NOMO-1 treated with DMSO at 0.1 percent for 48 hours (cell line): Measurements from ENCODE around the gene FGB.

ENCODE experiments used
- DNase-seq: peaks from one replicate; lab custom pipeline; 2025; ENCODE audit not compliant: unreplicated experiment; lab: John Stamatoyannopoulos, UW

FGB gene

GRCh38 chr4:154562697-154563254, at the start of gene FGB:
Gene FGB (plus strand): TSS chr4:154563011. CDS start chr4:154563019, 8 bp downstream.
- no peak for DNase-seq

GRCh38 chr4:154516318-154517029, 46.3 kb upstream of the FGB start:
- no peak for DNase-seq

- no peak for DNase-seq
These were observed 45.2 kb upstream of the FGB start for GRCh38 chr4:154517591-154517990.

- DNase-seq, result no peak
These were observed 43.6 kb upstream of the FGB start for GRCh38 chr4:154519214-154519613.

GRCh38 chr4:154521607-154522006, 41.2 kb upstream of the FGB start:
- no peak for DNase-seq

- peak; percentile 97 for DNase-seq
These were observed 36.7 kb upstream of the FGB start for GRCh38 chr4:154526151-154526550.

- DNase-seq, result no peak
These were observed 35.5 kb upstream of the FGB start for GRCh38 chr4:154527308-154527707.

- DNase-seq, result no peak
These were observed 33.9 kb upstream of the FGB start for GRCh38 chr4:154528869-154529268.

- DNase-seq, result no peak
These were observed 32.9 kb upstream of the FGB start for GRCh38 chr4:154529728-154530519.

GRCh38 chr4:154534296-154534695, 28.5 kb upstream of the FGB start:
- no peak for DNase-seq

GRCh38 chr4:154542271-154542879, 20.4 kb upstream of the FGB start:
- no peak for DNase-seq

GRCh38 chr4:154545689-154546088, 17.1 kb upstream of the FGB start:
- no peak for DNase-seq

- DNase-seq, result peak; percentile 93
These were observed 12.7 kb upstream of the FGB start, which contains the start of gene PLRG1 for GRCh38 chr4:154549894-154550790. Gene PLRG1 (minus strand): TSS chr4:154550400. CDS start chr4:154550308, 92 bp downstream.

- peak; percentile 41 for DNase-seq
These were observed 10.7 kb upstream of the FGB start for GRCh38 chr4:154551872-154552686.

GRCh38 chr4:154559141-154559493, 3.7 kb upstream of the FGB start:
- no peak for DNase-seq

GRCh38 chr4:154559494-154560418, 3.1 kb upstream of the FGB start:
- DNase-seq, result no peak

GRCh38 chr4:154560419-154560801, 2.4 kb upstream of the FGB start:
- no peak for DNase-seq

GRCh38 chr4:154560824-154561231, 2.0 kb upstream of the FGB start:
- DNase-seq, result no peak

- no peak for DNase-seq
These were observed 1.5 kb downstream of the FGB start for GRCh38 chr4:154564311-154564710.
